Activated naive CD4-positive, alpha-beta T cell treated with anti-CD3 and anti-CD28 coated beads, Interleukin-2, amount 10 ng/mL, durations not matched to agents 7 days and 5 days (primary cell): ENCODE measurements around the gene ANKEF1.
A peak's percentile ranks its signal among the peaks of the same experiment; 100 is the strongest.

Experiments used
- CTCF ChIA-PET: fragments of 350-600 bp; sonication (Branson Sonifier 250); formaldehyde crosslinking; loops from one replicate; lab custom pipeline; 2021; ENCODE audit warnings: antibody characterized with exemption; lab: Charles Lee
- DNase-seq: peaks from one replicate; pipeline ENCODE4 v3.0.0-alpha.2; 2020
- H3K27ac Mint-ChIP-seq: one replicate; pipeline ENCODE4 v1.8.0; 2021; ENCODE audit warnings: mild to moderate bottlenecking, moderate library complexity, mixed read lengths
- H3K27me3 Mint-ChIP-seq: one replicate; pipeline ENCODE4 v1.8.0; 2021; ENCODE audit warnings: mild to moderate bottlenecking, mixed read lengths
- H3K36me3 Mint-ChIP-seq: one replicate; pipeline ENCODE4 v1.8.0; 2021; ENCODE audit warnings: mixed read lengths
- H3K4me1 Mint-ChIP-seq: one replicate; pipeline ENCODE4 v1.8.0; 2021; ENCODE audit warnings: mixed read lengths
- H3K4me3 Mint-ChIP-seq: one replicate; pipeline ENCODE4 v1.8.0; 2021; ENCODE audit warnings: mild to moderate bottlenecking, moderate library complexity, mixed read lengths
- H3K9me3 Mint-ChIP-seq: one replicate; pipeline ENCODE4 v1.8.0; 2021; ENCODE audit warnings: mixed read lengths

The ANKEF1 gene

DNA sequence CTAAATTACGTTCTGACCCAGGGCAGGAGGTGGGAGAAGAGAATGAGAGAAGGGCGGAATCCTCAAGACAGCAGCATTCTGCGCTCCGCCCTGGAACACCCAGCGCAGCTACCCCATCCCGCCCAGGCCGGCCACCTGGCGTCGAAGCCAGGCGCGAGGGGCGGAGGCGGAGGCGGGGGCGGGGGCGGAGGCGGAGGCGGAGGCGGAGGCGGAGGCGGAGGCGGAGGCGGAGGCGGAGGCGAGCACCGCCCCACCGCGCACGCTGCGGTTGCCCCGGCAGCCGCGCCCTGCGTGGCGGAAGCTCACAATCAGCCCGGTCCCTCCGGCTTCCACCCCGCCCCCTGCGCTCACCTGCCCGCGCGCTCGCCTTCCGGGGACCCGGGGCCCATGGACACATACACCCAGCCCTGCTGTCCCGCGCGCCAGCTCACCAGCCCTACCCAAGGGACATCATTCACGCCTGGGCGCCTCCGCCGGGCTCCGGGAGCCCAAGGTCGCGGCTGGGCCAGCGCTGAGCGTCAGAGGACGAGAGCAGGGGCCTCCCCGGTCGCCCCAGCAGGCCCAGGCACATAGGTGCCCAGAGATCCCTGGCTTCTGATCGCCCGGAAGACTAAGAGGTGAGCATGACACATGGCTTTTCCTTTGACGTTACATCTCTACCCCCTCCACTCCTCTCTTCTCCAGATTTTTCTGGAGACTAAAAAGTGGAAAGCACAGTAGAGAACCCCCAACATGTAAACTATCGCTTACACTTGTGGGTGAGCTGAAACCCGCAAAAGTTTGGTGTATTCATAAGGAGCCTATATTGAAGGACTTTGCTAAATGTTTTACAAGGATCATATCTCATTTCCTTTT is at the start of gene ANKEF1:
TSS of gene ANKEF1 (plus strand) at position 271 of the 855 bp plus-strand sequence. CDS start 3,315 bp downstream, outside the sequence.
- no peaks in the 10 kb centered on the region for H3K9me3 Mint-ChIP-seq
- peak; percentile 91 for DNase-seq
- peaks cover 8% of the 10 kb centered on the region for H3K4me1 Mint-ChIP-seq
- CTCF ChIA-PET, result no interaction called here
- H3K4me3 Mint-ChIP-seq, result peak within 1 kb of the TSS; percentile 66
- H3K27ac Mint-ChIP-seq, result peak within 1 kb of the TSS; percentile 66
- H3K36me3 Mint-ChIP-seq, result peaks cover 17% of the 10 kb centered on the region
- H3K27me3 Mint-ChIP-seq, result peaks cover 8% of the 10 kb centered on the region

DNA sequence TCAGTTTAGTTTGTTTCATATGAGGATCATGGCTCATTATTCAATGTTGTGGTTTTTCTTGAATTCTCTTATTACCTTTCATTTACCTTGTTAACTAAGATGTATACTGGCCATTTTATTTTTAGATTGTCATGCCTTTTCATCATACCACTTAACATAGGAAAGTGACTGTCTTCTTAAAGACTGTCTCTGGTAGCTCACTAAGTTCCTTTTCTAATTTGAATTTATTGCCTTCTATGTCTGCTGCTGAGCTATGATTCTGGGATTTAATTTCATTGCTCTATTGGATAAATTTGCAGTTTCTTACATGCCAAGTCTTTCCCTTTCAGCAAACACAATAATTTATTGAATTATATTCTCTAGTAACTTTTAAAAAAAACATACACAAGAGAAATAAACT is 49.5 kb upstream of the ANKEF1 start:
- CTCF ChIA-PET, result interaction anchor here (0.9 kb wide), 1 partner anchor 8 kb away, joined by 3 read pairs; no protein-coding TSS in a partner anchor
- Mint-ChIP-seq H3K4me3 (no peak overlapping the region), H3K9me3 (no peaks in the 10 kb centered on the region), H3K27me3 (no peaks in the 10 kb centered on the region), H3K27ac (no peak overlapping the region), H3K36me3 (no peaks in the 10 kb centered on the region), H3K4me1 (no peaks in the 10 kb centered on the region)
- DNase-seq, result no peak

DNA sequence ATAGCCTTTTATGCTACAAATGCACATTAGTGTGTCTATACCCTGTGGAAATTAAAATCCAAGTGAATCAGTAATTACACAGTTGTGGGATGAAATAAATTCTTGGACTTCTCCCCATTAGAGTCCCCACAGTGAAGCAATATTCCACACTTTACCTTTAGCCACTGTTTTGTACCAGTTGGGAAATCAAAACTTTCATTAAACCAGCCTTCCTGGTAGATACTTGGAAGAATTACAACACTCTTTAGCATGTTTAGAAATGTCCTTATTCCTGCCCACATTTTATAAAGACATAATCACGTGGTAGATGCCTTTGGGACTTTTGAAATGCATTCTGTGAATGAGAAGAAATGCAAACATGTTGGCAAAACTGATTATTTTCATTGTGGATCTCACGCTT is 49.0 kb upstream of the ANKEF1 start:
- no peak overlapping the region for H3K27ac Mint-ChIP-seq
- no peaks in the 10 kb centered on the region for H3K4me1 Mint-ChIP-seq
- H3K4me3 Mint-ChIP-seq, result no peak overlapping the region
- H3K36me3 Mint-ChIP-seq, result no peaks in the 10 kb centered on the region
- no peaks in the 10 kb centered on the region for H3K27me3 Mint-ChIP-seq
- H3K9me3 Mint-ChIP-seq, result no peaks in the 10 kb centered on the region
- CTCF ChIA-PET, result interaction anchor here (0.9 kb wide), 1 partner anchor 9 kb away, joined by 3 read pairs; no protein-coding TSS in a partner anchor
- DNase-seq, result no peak

DNA sequence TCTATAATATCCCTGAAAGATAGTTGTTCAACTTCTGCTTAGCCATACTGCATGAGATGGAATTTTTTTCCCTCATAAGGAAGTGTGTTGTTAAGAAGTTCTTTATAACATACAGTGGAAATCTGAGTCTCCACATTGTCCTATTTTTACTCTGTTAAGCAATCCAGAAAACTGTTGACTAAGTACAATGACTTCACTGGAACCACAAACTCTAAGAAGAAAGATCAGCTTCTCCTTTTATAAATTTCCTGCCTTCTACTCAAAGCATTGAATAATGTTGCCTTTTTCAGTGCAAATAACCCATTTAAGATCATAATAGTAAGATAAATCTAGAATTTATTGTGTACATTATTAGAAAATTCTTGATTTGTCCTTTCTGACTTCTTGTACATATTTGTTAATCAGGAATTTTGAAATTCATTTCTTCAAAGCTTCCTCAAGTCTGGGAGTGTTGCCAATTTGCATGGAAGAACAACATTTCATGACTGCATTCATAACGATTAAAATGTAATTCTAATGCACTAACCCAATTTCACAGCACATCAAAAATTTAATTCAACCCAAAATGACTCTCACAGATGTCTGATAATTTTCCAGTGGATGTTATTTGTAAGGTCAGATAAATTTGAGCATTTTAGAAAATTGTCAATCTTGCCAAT is 45.6 kb upstream of the ANKEF1 start:
- no peaks in the 10 kb centered on the region for H3K36me3 Mint-ChIP-seq
- CTCF ChIA-PET, result no interaction called here
- no peak for DNase-seq
- H3K4me3 Mint-ChIP-seq, result no peak overlapping the region
- H3K27ac Mint-ChIP-seq, result no peak overlapping the region
- H3K27me3 Mint-ChIP-seq, result no peaks in the 10 kb centered on the region
- no peaks in the 10 kb centered on the region for H3K9me3 Mint-ChIP-seq
- no peaks in the 10 kb centered on the region for H3K4me1 Mint-ChIP-seq

DNA sequence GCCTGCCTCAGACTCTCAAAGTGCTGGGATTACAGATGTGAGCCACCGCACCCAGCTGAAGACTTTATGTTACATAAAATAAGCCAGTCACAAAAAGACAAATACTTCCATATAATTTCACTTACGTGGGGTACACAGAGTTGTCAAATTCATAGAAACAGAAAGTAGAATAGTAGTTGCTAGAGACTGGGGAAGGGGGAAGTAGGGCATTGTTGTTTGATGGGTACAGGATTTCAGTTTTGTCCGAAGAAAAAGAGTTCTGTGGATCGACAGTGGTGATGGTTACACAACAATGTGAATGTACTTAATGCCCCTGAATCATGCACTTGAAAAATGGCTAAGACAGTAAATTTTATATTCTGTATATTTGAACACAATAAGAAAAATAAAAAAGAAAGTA is 41.6 kb upstream of the ANKEF1 start:
- CTCF ChIA-PET, result no interaction called here
- Mint-ChIP-seq H3K27me3 (no peaks in the 10 kb centered on the region), H3K9me3 (no peaks in the 10 kb centered on the region), H3K27ac (no peak overlapping the region), H3K36me3 (no peaks in the 10 kb centered on the region), H3K4me1 (no peaks in the 10 kb centered on the region), H3K4me3 (no peak overlapping the region)
- no peak for DNase-seq

DNA sequence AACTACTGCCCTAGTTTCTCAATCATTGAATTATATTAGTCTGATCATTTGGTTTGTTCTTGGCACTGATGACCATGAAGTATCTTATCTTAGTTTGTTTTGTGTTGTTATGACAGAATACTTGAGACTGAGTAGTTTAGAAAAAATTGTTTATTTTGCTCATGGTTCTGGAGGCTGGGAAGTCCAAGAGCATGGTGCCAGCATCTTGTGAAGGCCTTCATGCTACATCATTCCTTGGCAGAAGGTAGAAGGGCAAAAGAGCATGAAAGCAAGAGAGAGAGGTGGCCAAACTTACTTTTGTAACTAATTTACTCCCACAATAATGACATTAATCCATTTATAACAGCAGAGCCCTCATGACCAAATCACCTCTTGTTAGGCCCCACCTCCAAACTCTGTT is 40.1 kb upstream of the ANKEF1 start:
- no peaks in the 10 kb centered on the region for H3K4me1 Mint-ChIP-seq
- H3K9me3 Mint-ChIP-seq, result no peaks in the 10 kb centered on the region
- CTCF ChIA-PET, result no interaction called here
- no peak overlapping the region for H3K4me3 Mint-ChIP-seq
- H3K36me3 Mint-ChIP-seq, result no peaks in the 10 kb centered on the region
- DNase-seq, result no peak
- H3K27me3 Mint-ChIP-seq, result no peaks in the 10 kb centered on the region
- H3K27ac Mint-ChIP-seq, result no peak overlapping the region

DNA sequence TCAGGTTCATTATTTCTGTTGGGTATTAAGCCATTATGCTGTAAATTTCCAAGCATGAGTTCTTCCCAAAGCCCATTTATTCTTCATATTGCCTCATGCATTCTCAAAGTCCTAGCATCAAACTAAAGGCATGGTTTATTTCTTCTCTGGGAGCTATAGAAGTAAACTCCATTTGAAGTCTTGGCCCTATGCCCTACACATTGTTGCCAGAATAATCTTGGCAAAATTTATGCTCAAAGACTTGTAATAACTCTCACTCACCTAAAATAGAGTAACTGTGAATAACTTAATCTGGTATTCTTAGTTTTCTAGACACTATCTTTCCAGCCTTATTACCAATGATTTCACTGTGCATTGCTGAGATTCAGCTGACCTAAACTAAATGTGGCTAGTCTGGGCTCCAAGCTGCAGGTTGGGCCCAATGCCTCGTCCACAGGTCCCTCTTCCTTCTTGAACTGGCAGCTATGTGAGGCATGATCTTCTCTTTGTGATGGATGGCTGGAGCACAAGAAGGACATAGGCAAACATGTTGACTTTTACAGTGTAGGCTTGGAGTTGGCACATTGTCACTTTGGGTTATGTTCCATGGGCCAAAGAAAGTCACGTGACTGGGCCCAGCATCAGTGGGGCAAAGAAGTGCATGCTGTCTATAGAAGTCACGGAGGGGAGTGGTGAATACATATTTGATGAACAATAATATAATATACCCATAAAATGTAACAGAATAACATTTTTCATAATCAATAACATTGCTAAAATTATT is 39.1 kb upstream of the ANKEF1 start:
- Mint-ChIP-seq H3K27ac (no peak overlapping the region), H3K4me3 (no peak overlapping the region), H3K27me3 (no peaks in the 10 kb centered on the region), H3K9me3 (no peaks in the 10 kb centered on the region), H3K4me1 (no peaks in the 10 kb centered on the region), H3K36me3 (no peaks in the 10 kb centered on the region)
- CTCF ChIA-PET, result no interaction called here
- DNase-seq, result no peak

DNA sequence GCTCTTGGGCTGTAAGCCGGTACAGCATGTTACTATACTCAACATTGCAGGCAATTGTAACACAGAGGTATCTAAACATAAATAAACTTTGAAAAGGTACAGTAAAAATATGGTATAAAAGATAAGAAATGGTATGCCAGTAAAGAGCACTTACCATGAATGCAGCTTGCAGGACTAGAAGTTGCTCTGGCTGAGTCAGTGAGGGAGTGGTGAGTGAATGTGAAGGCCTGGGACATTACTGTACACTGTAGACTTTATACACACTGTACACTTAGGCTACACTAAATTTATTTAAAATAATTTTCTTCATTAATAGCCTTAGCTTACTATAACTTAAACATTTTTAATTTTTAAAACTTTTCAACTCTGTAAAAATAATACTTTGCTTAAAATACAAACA is 37.8 kb upstream of the ANKEF1 start:
- Mint-ChIP-seq H3K27me3 (no peaks in the 10 kb centered on the region), H3K4me1 (no peaks in the 10 kb centered on the region), H3K27ac (no peak overlapping the region), H3K36me3 (no peaks in the 10 kb centered on the region), H3K4me3 (no peak overlapping the region), H3K9me3 (no peaks in the 10 kb centered on the region)
- DNase-seq, result no peak
- CTCF ChIA-PET, result interaction anchor here (1.3 kb wide), 1 partner anchor 19 kb away, joined by 3 read pairs; no protein-coding TSS in a partner anchor

DNA sequence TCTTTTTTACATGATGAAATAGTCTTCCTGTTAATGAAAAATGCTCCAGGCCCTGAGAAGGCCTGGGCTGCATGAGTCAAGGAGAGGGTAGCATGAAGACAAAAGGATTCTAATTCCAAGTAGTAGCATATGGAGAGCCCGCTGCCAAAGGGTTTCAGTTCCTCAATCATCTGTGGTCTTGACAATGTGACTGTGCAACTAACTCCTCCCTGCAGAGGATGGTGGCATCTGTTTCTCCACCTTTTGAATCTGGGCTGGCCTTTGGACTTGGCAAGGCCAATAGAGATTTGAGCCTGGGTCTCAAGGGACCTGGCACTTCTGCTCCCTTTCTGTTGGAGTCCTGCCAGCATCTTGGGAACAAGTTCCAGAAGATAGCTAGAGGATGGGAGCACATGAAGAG is 35.1 kb upstream of the ANKEF1 start:
- H3K4me1 Mint-ChIP-seq, result no peaks in the 10 kb centered on the region
- CTCF ChIA-PET, result interaction anchor here (0.6 to 1.4 kb wide), 2 partner anchors 21 to 211 kb away, joined by 3 to 5 read pairs; no protein-coding TSS in a partner anchor
- H3K27ac Mint-ChIP-seq, result no peak overlapping the region
- no peak overlapping the region for H3K4me3 Mint-ChIP-seq
- H3K27me3 Mint-ChIP-seq, result no peaks in the 10 kb centered on the region
- H3K36me3 Mint-ChIP-seq, result no peaks in the 10 kb centered on the region
- DNase-seq, result no peak
- H3K9me3 Mint-ChIP-seq, result no peaks in the 10 kb centered on the region

DNA sequence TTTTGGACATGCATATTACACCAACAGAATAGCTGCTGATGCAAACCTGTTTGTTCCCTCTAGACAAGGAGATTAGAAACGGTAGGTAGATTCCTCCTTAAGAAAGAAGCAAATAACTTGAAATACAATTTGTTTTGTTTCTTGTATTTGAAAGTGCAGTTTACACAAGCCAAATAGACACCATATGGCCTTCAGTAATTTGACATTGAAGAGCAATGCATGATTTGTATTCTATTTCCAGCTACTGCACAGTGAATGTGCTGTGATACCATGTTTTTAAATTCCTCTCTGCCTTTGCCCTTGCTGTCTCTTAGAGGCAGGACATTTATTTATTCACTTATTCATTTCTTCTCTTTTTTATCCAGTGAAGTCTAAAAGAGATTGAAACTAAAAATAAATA is 31.9 kb upstream of the ANKEF1 start:
- DNase-seq, result no peak
- no peaks in the 10 kb centered on the region for H3K4me1 Mint-ChIP-seq
- no peaks in the 10 kb centered on the region for H3K36me3 Mint-ChIP-seq
- H3K27me3 Mint-ChIP-seq, result no peaks in the 10 kb centered on the region
- H3K27ac Mint-ChIP-seq, result no peak overlapping the region
- no peaks in the 10 kb centered on the region for H3K9me3 Mint-ChIP-seq
- CTCF ChIA-PET, result interaction anchor here (1.7 kb wide), 1 partner anchor 25 kb away, joined by 4 read pairs; no protein-coding TSS in a partner anchor
- no peak overlapping the region for H3K4me3 Mint-ChIP-seq

DNA sequence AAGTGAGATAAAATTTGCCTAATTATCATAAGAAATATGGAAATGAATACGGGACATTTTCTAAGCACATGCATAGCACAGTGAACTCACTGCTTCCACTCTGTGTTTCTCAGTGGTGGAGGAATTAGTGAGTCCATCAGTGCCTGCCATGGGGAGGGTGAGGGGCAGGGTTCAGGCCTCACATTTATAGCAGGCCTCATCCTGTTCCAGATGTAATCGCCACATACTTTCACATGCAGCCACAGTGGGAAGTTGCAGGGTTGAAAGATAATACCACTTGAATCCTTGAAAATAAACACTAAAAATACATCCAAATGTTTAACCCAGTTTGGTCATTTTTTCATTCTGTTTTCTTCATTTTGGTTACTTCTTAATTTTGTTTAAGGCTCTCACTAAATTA is 29.9 kb upstream of the ANKEF1 start:
- DNase-seq, result no peak
- peaks cover 3% of the 10 kb centered on the region for H3K27me3 Mint-ChIP-seq
- H3K27ac Mint-ChIP-seq, result no peak overlapping the region
- H3K4me1 Mint-ChIP-seq, result no peaks in the 10 kb centered on the region
- no peak overlapping the region for H3K4me3 Mint-ChIP-seq
- CTCF ChIA-PET, result no interaction called here
- no peaks in the 10 kb centered on the region for H3K9me3 Mint-ChIP-seq
- no peaks in the 10 kb centered on the region for H3K36me3 Mint-ChIP-seq

DNA sequence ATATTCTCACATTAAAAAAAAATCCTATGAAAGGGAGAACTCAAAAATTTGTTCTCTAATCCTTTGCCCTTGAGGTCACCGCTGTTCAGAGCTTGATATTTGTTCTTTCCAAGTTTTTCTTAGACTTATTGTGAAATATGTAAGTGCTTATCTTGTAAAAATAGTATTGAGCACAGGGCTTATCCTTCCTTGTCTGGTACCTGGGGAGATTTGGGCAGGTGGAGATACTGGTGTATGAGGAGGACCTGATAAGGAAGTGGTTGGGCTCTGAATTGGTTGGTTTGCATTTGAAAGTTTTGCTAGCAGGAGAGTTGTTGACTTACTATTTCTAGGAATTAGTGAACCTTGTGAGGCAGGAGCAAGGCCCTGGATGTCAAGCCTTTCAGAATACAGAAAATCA is 28.9 kb upstream of the ANKEF1 start:
- H3K4me3 Mint-ChIP-seq, result no peak overlapping the region
- H3K4me1 Mint-ChIP-seq, result no peaks in the 10 kb centered on the region
- no peak overlapping the region for H3K27ac Mint-ChIP-seq
- no peak for DNase-seq
- CTCF ChIA-PET, result no interaction called here
- H3K36me3 Mint-ChIP-seq, result no peaks in the 10 kb centered on the region
- H3K27me3 Mint-ChIP-seq, result peaks cover 3% of the 10 kb centered on the region
- no peaks in the 10 kb centered on the region for H3K9me3 Mint-ChIP-seq

DNA sequence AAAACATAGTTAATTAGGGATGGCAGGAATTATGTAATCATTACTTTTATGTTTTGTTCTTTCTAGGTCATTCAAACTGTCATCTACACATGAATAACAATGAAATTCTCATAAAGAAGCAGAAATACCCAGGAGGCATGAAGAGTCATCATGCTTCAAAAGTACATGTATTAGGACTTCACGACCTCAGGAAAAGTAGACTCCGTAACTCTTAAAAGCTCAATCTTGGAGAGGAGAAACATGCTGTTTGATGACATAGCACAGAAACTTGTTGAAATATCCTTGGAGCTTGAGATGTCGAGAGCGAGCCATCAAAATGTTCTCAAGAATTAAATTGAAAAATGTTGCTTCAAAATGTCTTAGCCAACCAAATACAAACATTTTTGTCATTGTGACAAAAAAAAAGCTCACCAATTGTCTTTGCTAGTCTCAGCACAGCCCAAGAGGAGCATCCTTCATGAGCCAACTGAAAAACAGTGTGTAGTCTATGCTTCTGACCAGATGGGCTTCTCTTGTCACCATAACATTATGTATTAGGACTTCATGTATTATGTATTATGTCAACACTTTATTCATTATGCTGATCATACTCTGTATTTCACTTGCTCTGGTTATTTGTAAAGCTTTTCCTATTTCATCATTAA is 28.2 kb upstream of the ANKEF1 start:
- Mint-ChIP-seq H3K4me1 (no peaks in the 10 kb centered on the region), H3K36me3 (no peaks in the 10 kb centered on the region)
- CTCF ChIA-PET, result no interaction called here

DNA sequence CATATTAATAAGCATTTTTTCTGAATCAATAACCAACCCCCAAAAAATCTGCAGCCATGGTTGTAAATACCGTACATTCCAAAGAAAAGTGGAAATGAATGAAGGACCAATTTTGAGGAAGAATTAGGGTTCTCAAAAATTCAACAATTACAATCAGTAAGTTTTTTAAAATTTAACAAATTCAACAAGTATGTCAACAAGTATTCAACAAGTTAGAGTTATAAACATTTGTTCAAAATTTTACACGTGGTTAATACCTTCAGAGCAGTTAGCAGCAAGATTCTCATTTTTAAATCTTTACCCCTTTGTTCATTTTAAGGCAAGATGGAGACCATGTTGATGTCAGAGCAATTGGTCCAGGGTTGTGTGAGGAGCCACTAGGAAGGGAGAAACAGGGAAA is 27.6 kb upstream of the ANKEF1 start:
- peaks cover 3% of the 10 kb centered on the region for H3K27me3 Mint-ChIP-seq
- CTCF ChIA-PET, result no interaction called here
- H3K36me3 Mint-ChIP-seq, result no peaks in the 10 kb centered on the region
- DNase-seq, result no peak
- H3K9me3 Mint-ChIP-seq, result no peaks in the 10 kb centered on the region
- no peak overlapping the region for H3K4me3 Mint-ChIP-seq
- no peaks in the 10 kb centered on the region for H3K4me1 Mint-ChIP-seq
- H3K27ac Mint-ChIP-seq, result no peak overlapping the region

More for the DNA sequence above, 28.2 kb upstream of the ANKEF1 start:
- Mint-ChIP-seq H3K4me3 (no peak overlapping the region), H3K27me3 (peaks cover 3% of the 10 kb centered on the region), H3K9me3 (no peaks in the 10 kb centered on the region), H3K27ac (no peak overlapping the region)
- no peak for DNase-seq
